Kidney (tissue), 14 donors: ENCODE results near the gene ATP1A1. TPM values are rescaled to one million over a fixed set of nuclear protein-coding genes. Genes with fewer than 3 reads are reported as not detected.

ENCODE experiments used
- DNase-seq, 5 donors: peaks; one replicate each; pipeline ENCODE4 v3.0.0-alpha.2; 2013 to 2020
- FAIRE-seq: peaks from 2 replicates; lab custom pipeline; 2012; peaks lifted over from hg19 to GRCh38; lab: Jason Lieb, UNC
- H3K27ac ChIP-seq, 2 donors: one replicate each; pipeline ENCODE4 v1.7.0; 2013; ENCODE audit warnings: low read depth in 2 of 2, low read length in 2 of 2, inconsistent platforms in 1 of 2
- H3K27me3 ChIP-seq: one replicate; pipeline ENCODE4 v1.7.1; 2013; ENCODE audit warnings: low read length, inconsistent platforms; ENCODE audit not compliant: control insufficient read depth, insufficient read depth
- H3K36me3 ChIP-seq, 3 donors: one replicate each; pipeline versions ENCODE4 v1.7.0 to v1.7.1; 2013; ENCODE audit warnings: low read length in 3 of 3, control low read depth in 1 of 3, inconsistent platforms in 1 of 3; ENCODE audit not compliant: insufficient read depth in 3 of 3, control insufficient read depth in 2 of 3
- H3K4me1 ChIP-seq, 3 donors: one replicate each; pipeline versions ENCODE4 v1.7.0 to v1.7.1; 2013; ENCODE audit warnings: low read length in 3 of 3, inconsistent platforms in 1 of 3, low read depth in 1 of 3; ENCODE audit not compliant: control insufficient read depth in 2 of 3, insufficient read depth in 2 of 3
- H3K4me3 ChIP-seq, 3 donors: one replicate each; pipeline versions ENCODE4 v1.7.0 to v1.8.1; 2013; ENCODE audit warnings: low read length in 3 of 3, control low read depth in 1 of 3, inconsistent platforms in 1 of 3
- H3K9ac ChIP-seq, 3 donors: one replicate each; pipeline versions ENCODE4 v1.7.0 to v1.7.1; 2013; ENCODE audit warnings: low read length in 3 of 3, control low read depth in 1 of 3, inconsistent platforms in 1 of 3
- H3K9me3 ChIP-seq, 3 donors: one replicate each; pipeline versions ENCODE4 v1.7.0 to v1.7.1; 2013; ENCODE audit warnings: low read length in 3 of 3, control low read depth in 1 of 3, inconsistent platforms in 1 of 3; ENCODE audit not compliant: control insufficient read depth in 2 of 3, insufficient read depth in 1 of 3
- intact Hi-C: fragments of 100-400 bp; cut with DNase I; formaldehyde crosslinking; loops from one replicate; pipeline ENCODE4 v1.11.1; 2022
- polyA plus RNA-seq: library from polyadenylated mRNA; stranded (reverse); fragments of 350-450 nt; fragmentation: Illumina TruSeq; extraction: RNeasy Lipid Tissue Mini Kit (QIAGEN cat#74804); gene quantifications from one replicate; pipeline ENCODE4 v1.2.3, GENCODE V29; 2014; ENCODE audit warnings: low read depth, low replicate concordance; ENCODE audit not compliant: insufficient read depth
- total RNA-seq: library from RNA; stranded (reverse); fragmentation: NEBNext Ultra II Directional; extraction: Animal tissue kit (Norgen Biotek cat#: 25700); gene quantifications from one replicate; pipeline ENCODE4 v1.2.1, GENCODE V29; 2021
- TF ChIP-seq, protein P1 (sequence below): IDR thresholded peaks from 3 replicates; pipeline ENCODE4 v1.5.1; 2012; ENCODE audit warnings: mild to moderate bottlenecking, moderate library complexity, borderline replicate concordance; ENCODE audit not compliant: insufficient read depth; ENCODE audit errors: extremely low read depth
- donor health status: control.
- donor health status: control.
- donor health status: control.
- donor health status: control.
- donor health status: control.
- donor health status: DM: yes; HTN: yes; CAD: no.
- donor health status: Normal renal cell carcinoma (clear cell type).

The ATP1A1 gene
- total and polyA plus RNA-seq, 2 donors from 2014 or later: 1,218 to 2,241 TPM

DNA sequence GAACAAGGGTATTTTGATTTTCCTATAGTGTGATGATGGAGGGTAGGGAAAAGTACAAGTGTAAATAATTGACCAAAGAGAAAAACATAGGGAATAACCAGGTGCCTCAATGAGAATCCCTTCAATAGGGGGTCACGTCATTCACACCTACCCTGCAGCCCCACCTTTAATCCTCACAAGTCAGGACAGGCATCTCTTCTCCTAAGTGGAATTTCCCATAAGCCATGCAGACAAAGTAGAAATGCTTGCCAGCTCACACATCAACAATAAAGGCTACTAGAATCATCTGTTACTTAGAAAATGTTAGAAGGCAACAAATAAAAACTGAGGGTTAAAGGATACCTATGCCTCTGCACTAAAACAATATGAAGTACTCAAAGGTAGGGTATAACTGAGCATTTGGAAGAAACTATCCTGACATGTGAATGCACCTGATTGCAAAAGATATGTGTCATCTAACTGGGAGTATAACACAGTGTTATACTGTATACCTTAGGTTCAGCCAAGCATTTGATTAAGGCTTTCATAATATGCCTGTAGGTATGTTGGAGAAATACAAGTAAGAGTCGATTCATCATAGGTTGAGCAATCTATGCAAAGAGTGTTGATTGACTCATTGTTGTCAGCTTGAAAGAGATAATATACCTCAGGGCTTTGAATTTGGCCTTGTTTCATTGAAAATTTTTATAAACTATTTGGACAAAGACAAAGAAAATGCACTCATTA lies 32.4 kb upstream of the ATP1A1 start:
- no peak overlapping the region for H3K27ac ChIP-seq
- TF ChIP-seq, protein P1, sequence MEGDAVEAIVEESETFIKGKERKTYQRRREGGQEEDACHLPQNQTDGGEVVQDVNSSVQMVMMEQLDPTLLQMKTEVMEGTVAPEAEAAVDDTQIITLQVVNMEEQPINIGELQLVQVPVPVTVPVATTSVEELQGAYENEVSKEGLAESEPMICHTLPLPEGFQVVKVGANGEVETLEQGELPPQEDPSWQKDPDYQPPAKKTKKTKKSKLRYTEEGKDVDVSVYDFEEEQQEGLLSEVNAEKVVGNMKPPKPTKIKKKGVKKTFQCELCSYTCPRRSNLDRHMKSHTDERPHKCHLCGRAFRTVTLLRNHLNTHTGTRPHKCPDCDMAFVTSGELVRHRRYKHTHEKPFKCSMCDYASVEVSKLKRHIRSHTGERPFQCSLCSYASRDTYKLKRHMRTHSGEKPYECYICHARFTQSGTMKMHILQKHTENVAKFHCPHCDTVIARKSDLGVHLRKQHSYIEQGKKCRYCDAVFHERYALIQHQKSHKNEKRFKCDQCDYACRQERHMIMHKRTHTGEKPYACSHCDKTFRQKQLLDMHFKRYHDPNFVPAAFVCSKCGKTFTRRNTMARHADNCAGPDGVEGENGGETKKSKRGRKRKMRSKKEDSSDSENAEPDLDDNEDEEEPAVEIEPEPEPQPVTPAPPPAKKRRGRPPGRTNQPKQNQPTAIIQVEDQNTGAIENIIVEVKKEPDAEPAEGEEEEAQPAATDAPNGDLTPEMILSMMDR: no peak
- DNase-seq (no peak), FAIRE-seq (no peak)
- H3K4me3 ChIP-seq: no peak overlapping the region
- no peaks in the 10 kb centered on the region for H3K27me3 ChIP-seq
- no peak overlapping the region for H3K9ac ChIP-seq
- intact Hi-C loops: no loop called here
- peaks cover 0 to 13% (median 6%) of the 10 kb centered on the region in 3 donors for H3K4me1 ChIP-seq
- no peaks in the 10 kb centered on the region for H3K9me3 ChIP-seq
- no peaks in the 10 kb centered on the region for H3K36me3 ChIP-seq

DNA sequence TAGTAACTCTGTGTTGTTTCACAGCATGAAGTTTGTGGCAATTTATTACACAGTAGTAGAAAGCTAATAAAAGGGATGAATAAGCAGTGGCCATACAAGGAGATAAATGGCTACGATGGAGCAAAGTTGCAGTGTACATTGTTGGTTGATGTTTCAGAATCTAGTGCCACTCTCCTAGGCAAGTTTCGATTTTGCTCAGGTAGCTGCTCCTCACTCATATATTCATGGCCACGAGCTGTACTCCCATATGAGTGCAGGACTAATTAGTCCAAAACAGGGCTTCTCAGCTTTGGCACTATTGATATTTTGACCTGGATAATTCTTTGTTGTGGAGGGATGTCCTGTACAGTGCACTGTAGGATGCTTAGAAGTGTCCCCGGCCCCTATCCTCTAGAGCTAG lies 30.0 kb upstream of the ATP1A1 start:
- Histone ChIP-seq H3K9me3 (no peaks in the 10 kb centered on the region), H3K27ac (no peak overlapping the region), H3K27me3 (no peaks in the 10 kb centered on the region), H3K4me3 (no peak overlapping the region), H3K4me1 (no peaks in the 10 kb centered on the region), H3K9ac (no peak overlapping the region), H3K36me3 (no peaks in the 10 kb centered on the region)
- DNase-seq: no peak
- no peak for FAIRE-seq
- intact Hi-C loops: no loop called here
- TF ChIP-seq, protein P1: no peak

DNA sequence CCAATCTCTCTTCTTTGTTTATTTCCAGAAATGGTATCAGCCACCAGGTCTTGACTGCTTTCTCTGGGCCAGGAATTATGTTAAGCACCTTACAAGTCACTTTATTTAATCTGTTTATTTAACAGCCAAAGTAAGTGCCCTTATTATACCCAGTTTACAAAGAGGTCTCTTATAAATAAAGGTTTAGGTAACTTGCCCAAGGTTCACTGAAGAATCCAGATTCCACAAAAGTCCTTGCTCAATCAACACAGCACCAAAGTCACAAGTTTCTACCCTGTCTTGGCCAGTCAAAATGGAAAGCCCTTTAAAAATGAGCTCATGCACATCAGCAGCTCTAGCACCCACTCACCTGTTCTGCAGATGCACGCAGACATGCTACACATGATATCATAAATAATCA lies 28.0 kb upstream of the ATP1A1 start:
- Histone ChIP-seq H3K9ac (no peak overlapping the region), H3K4me1 (no peaks in the 10 kb centered on the region), H3K4me3 (no peak overlapping the region), H3K27me3 (no peaks in the 10 kb centered on the region), H3K36me3 (no peaks in the 10 kb centered on the region), H3K27ac (no peak overlapping the region), H3K9me3 (no peaks in the 10 kb centered on the region)
- intact Hi-C loops: no loop called here
- FAIRE-seq: no peak
- DNase-seq: no peak
- TF ChIP-seq, protein P1: no peak
